ENCODE data around the gene BCR.
A peak's percentile ranks its signal among the peaks of the same experiment; 100 is the strongest.

Gene BCR

DNA sequence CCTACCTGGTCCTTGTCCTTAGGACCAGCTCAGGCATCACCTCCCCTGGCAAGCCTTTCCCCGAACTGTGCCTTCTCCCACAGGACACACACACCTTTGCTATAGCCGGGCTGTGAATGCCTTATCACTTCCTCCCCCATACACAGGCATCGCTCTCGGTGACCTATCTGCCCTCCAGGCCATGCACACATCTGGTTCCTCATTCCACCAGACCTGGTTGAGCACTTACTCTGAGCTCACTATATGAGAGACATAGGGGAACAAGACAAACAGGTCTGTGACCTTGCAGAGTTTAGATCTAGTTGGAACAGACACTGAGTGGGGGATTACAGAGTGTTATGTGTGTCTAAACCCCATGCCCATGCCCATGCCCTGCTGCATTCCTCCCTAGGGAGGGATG lies 3.1 kb upstream of the BCR start:
- no peak for DNase-seq (ENCODE audit: low read depth)

DNA sequence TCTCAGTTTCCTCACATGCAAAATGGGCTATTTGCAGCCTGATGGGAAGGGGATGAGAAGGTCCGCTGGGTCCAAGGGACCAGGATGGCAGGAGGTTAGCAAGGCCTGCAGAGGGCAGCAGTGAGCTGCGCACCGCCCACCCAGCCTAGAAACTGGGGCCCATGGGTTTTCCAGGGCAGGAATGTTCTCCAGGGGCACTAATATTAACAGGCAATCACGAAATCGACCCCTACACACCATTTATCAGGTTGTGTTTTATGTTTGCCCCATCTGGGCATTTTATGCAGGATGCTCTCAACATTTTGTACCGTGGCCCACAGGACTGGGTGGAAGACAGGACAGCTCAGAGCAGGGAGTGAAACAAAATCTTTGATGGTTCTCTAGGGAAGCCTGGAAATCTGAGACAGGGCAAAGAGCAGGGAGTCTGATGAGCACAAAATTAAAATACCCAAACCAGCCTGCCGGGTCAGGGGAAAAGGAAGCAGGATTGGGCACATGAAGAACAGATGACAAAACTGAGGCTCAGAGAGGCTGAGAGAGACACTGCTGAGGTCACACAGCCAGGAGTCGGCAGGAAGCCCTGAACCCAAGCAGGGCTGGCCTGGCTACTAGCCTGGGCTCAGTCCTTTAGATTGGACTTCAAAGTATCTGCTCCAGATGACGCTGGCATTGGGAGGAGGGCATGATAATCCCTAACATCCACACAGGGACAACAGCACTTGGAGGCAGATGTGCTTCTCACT lies 1.6 kb upstream of the BCR start:
- peak; percentile 23 for DNase-seq (ENCODE audit: low read depth)

DNA sequence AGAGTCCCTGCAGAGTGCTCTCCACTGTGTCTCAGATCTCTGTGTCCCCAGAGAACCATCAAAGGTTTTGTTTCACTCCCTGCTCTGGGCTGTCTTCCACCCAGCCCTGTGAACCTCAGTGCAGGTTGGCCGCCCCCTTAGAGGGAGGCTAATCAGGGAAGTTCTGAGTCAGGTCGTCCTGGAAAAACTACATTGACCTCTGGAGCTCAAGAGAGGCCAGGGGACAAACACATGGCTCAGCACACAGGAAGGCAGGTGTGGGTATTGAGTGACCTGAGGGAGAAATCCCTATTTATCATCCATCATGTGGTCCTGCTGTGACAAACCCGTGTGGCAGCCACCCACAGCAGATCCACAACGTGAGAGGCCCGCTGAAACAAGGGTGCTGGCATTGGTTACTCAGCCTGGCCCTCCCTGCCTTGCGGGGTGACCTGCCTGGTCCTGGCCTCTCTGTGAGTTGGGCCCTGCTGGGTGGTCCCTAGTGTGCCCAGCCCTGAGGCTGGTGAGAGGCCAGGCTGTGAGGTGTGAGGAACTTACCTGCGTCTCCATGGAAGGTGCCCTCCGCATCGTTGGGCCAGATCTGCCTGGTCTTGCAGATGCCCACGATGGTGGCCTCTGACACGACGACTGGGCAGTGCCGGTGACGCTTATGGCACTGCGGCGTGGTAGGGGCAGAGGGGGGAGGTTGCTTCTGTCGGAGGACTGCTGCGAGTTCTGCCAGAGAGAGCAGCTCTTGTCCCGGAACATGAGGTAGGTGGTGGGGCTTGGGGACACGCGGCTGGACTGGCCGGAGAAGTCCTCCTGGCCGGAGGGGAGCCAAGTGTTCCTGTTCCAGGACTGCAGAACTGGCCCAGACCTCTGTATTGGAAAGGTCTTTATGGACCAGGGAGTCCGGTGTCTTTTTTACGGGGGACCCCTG lies 669 bp upstream of the BCR start:
- DNase-seq (ENCODE audit: low read depth), result no peak

DNA sequence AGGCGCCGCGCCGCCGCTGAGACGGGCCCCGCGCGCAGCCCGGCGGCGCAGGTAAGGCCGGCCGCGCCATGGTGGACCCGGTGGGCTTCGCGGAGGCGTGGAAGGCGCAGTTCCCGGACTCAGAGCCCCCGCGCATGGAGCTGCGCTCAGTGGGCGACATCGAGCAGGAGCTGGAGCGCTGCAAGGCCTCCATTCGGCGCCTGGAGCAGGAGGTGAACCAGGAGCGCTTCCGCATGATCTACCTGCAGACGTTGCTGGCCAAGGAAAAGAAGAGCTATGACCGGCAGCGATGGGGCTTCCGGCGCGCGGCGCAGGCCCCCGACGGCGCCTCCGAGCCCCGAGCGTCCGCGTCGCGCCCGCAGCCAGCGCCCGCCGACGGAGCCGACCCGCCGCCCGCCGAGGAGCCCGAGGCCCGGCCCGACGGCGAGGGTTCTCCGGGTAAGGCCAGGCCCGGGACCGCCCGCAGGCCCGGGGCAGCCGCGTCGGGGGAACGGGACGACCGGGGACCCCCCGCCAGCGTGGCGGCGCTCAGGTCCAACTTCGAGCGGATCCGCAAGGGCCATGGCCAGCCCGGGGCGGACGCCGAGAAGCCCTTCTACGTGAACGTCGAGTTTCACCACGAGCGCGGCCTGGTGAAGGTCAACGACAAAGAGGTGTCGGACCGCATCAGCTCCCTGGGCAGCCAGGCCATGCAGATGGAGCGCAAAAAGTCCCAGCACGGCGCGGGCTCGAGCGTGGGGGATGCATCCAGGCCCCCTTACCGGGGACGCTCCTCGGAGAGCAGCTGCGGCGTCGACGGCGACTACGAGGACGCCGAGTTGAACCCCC lies 798 bp downstream of the BCR start:
- DNase-seq (ENCODE audit: low read depth), result no peak

DNA sequence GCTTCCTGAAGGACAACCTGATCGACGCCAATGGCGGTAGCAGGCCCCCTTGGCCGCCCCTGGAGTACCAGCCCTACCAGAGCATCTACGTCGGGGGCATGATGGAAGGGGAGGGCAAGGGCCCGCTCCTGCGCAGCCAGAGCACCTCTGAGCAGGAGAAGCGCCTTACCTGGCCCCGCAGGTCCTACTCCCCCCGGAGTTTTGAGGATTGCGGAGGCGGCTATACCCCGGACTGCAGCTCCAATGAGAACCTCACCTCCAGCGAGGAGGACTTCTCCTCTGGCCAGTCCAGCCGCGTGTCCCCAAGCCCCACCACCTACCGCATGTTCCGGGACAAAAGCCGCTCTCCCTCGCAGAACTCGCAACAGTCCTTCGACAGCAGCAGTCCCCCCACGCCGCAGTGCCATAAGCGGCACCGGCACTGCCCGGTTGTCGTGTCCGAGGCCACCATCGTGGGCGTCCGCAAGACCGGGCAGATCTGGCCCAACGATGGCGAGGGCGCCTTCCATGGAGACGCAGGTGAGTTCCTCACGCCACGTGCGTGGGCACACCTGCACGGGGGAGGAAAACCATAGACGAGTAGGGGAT lies 1.5 kb downstream of the BCR start:
- no peak for DNase-seq (ENCODE audit: low read depth)

DNA sequence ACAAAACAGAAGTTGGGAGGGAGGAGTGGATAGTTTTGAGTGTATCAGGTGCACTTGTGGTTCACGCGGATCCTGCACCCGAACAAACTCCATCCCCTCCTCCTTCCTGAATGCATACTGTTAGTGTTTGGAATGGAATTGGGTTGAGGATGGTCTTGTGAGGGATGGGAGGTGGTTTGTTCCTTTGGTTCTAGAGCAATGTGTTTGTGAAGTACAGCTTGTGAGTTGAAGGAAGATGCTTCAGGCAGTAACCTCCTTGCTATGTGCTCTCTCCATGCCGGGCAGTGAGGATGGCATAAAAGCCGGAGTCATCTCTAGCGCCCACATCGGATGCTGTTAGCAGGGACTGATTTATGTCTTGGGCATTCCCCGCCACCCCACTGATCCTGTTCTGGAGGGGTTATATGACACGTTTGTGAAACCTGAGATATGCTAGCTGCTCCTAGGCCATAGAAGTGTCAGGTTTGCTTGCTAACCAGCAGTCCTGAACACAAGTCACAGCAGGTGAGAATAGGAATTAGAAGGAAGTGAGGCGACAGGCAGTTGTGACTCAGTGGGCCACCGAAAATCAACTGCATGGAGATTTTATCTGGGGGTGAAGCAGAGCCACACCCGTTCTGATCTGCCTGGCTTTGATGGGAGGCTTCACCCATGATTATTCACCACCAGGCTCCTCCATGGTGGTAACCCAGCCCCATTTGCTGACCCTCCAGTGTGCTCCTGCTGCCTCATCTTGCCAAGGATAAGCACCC lies 2.2 kb downstream of the BCR start:
- DNase-seq (ENCODE audit: low read depth), result no peak

DNA sequence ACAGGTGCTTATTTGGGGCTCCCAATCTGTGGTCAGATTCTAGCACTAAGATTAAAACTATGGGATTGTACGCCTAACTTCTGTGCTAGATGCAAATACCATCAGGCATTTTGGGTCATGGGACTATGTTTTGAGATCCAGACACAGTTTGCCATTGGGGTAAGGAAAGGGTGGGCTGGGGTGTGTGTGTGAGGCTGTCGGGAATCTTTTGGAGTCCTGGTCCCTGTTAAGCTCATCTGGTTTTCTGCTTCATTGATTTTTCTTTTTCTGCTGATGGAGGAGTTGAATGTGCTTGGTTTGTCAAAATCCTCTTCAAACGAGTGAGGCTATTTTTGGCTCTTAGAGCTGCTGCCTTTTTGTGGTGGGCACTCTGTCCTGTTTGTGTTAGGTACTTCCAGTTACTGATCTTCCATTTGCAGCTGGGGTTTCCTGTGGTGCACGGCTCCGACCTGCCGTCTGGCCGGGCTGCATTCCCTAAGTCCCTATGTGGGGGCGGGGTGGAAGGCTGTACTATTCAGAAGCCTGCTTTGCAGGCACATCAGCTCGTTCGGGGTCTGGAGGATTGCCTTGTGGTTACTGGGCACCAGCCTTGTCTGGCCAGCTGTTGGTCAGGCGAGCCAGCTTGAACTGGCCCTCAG lies 2.9 kb downstream of the BCR start:
- peak; percentile 17 for DNase-seq (ENCODE audit: low read depth)

DNA sequence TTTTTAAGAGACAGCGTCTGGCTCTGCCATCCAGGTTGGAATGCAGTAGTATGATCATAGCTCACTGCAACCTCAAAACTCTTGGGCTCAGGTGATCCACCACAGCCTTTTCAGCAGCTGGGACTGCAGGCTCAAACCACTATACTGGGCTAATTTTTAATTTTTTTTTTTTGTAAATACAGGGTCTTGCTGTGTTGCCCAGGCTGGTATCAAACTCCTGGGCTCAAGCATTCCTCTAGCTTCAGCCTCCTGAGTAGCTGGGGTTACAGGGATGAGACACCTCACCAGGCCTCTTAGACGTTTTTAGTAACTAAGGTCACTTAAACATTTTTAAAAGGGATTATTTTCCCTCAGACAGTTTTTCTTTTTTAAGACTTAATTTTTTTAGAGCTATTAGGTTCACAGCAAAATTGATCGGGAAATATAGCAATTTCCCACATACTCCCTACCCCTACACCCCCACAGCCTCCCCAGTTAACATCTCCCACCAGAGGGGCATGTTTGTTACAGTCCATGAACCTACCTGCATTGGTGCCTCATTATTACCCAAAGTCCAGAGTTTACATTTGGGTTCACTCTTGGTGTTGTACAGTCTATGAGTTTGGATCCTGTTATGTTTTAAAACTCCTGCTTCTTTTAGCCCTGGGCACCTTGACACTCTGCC lies 3.9 kb downstream of the BCR start:
- DNase-seq (ENCODE audit: low read depth), result no peak

DNA sequence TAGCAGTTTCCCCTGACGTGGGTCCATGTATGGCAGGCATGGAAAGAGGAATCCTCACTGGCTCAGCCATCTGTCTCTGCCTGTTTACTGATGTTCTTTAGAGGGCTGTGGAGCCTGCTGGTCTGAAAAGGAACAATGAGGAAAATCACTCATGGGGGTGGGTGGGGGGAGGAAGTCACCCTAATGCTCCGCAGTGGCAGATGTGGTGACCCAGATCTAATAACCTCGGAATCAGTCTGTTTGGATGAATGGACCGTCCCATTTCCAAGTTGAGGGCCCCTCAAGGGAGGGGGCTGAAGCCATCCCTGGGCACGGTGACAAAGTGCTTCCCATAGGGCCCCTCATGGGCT lies 4.4 kb downstream of the BCR start:
- DNase-seq (ENCODE audit: low read depth), result no peak

DNA sequence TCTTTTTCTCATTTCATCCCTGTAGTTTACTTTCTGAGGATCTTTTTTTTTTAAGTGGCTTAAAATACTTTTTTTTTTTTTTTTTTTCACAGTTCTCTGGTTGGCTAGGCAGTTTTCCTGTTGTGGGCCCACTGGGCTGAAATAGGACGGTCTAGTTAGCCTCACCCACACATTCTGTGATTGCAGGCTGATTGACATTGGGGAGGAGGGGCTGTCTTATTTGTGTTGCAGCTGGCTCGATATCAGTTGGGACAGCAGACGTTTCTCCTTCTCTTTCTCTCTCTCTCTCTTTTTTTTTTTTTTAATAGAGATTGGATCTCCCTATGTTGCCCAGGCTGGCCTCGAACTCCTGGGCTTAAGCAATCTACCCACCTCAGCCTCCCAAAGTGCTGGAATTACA lies 6.9 kb downstream of the BCR start:
- no peak for DNase-seq (ENCODE audit: low read depth)

DNA sequence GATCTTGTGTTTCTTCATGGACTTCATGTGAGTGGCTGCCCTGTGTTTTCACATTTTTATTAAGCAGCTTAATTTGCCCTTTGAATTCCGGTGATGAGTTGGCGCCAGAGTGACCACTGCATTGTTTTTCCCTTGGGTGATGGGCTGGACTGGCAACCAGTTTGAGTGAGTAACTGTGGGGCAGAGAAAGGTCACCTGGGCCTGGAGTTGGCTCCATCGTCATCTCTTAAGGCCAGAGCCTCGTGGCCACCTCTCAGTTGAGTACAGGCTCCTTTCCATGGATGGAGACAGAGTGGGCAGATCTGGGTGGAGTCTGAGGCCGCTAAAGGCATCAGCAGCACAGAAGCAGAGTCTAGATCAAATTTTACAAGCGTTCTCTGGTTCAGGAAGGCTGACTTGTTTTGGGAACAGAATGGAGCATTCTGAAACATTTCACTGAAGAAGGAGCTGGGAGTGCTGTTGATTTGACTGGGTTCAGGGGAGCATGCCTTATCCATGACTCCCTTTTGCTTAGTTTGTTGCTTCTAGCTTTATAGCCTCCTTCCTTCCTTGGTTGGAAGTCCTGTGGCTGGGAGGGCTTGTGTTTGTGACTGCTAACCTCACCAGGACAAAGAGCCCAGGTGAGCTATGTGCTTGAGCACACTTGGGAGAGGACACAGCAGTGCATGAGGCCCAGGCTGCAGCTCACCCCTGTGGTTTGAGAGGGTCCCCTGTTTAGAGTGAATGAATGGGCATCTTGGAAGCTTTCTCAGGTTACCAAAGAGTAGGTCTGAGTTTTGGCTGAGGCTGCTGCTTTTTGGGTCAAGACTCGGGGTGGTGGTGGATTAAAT lies 7.8 kb downstream of the BCR start:
- DNase-seq (ENCODE audit: low read depth), result no peak

DNA sequence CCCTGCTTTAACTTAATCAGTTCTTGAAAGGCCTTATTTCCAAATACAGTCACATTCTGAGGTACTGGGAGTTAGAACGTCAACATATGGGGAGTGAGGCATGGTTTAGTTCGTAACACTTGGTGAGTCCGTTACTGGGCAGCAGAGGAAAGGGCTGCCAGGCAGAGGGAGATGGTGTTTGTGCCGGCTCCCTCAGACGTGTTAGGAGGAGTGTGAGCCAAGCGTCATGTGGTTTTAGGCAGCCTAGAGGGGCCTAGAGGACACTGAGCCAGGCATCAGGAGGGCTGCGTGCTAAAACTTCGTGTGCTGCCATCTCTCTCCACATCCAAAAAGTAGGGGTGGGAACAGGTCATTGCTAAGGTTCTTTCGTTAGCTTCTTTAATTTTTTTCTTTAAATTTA lies 10.2 kb downstream of the BCR start:
- no peak for DNase-seq (ENCODE audit: low read depth)

DNA sequence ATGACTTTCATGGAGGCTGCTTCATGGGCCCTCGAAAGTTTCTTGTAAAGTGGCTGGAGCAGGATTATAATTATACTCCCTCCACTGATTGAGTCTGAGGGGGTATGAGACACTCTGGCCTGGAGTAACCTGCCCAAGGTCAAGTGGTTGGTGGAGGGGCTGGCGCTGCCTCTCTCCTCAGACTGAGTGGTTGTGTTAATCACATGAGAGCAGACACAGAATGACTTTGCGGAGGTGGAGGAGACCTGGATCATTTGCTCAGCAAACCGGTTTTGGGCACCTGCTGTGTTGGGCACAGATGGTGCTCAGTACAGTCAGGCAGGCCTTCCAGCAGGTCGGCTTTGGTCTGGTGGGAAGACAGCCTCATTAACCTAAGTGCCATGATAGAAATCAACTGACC lies 11.8 kb downstream of the BCR start:
- no peak for DNase-seq (ENCODE audit: low read depth)

DNA sequence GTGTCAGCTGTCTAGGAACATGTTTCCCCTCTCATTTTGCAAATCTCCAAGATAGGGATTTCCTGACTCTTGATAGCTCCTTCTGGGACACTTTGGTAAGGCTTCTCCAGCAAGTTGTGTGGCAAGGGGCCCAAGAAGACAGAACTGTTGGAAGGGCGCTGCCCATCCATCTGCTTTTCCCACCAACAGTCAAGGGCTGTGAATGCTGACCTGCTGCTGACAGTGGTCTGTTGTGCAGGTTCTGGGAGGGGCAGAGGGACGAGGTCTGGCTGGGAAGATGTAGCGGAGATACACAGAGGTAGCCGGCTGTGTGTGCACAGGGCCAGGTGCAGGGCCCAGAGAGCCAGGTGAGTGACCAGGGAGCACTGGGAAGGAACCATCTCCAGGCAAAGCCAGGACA lies 12.2 kb downstream of the BCR start:
- DNase-seq (ENCODE audit: low read depth), result no peak

DNA sequence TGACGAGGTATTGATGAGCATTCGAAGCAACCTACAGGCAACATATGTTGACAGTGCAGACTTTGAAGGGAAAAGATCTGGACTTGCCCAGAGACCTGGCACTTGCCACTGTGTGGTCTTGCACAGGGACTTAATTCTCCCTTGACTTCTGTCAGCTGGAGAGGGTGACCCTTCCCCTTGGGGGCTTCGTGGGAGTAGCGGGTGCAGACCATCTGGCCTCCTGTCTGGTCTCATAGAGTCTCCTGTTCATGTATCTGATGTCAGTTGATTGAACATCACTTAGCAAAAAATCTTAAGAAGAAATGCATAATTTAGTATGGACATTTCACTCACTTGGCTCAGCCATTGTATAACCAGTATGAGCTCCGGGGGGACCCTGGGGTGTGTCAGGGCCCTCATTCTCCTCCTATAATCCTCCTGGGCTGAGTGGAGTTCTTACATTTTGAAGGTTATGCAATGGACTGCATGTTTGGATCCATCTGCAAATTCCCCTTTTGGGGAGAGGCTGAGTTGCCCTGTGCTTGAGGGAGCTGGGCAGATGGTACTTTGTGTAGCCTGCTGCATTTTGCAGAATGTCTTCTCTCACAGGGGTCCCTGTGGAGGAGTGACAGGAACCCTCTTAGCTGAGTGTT lies 13.0 kb downstream of the BCR start:
- DNase-seq (ENCODE audit: low read depth), result no peak

DNA sequence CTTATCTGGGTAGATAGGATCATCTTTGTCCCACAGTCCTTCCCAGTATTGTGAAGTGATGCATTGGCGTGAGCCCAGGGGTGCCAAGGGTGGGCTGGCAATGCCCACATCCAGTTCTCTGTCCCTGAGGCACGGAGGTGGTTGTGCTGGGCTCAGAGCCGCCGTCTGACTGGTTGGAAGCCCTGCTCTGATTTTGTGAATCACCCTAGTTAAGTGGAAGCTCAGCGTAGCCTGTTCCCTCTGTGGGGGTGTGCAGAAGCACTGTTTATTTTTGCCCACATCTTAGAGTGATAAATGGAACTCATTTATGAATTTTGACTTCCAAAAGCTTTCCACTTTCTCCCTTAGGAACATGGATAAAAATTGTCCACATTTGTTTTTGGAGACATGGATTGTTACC lies 13.6 kb downstream of the BCR start:
- DNase-seq (ENCODE audit: low read depth), result no peak

DNA sequence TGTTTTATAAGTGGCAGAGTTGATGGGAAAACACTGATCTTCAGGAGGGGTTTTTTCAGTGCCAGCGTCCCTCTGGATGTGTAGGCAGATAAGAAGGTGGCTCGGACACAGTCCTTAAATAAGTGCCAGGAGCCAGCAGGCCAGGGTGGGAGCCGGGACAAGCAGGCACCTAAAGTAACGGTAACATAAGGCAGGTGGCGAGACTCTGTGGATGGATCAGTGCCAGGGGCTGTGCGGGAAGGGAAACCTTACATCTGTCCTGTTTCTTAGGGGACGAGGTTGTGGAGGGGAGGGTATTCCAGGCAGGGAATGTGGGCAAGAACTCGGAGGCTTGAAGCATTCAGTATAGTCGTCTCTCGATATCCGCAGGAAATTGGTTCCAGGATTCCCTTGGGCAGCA lies 15.9 kb downstream of the BCR start:
- no peak for DNase-seq (ENCODE audit: low read depth)

DNA sequence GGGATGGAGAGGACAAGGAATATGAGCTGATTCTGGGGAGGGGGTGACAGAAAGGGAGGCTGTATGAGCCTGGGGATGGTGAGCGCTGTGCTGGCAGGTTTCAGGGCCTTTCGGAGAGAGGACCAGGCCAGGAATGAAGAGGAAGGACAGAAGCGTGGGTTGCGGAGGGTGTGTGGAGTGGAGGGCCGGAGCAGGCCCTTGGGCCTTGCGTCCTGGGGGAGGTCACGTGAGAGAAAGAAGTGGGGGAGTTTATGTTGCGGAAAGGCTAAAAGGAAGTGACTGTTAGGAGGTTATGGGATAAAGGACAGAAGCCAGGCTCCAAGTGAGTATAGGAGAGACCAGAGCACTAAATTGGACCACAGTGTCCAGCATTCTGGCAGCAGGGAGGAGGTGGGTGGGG lies 17.5 kb downstream of the BCR start:
- DNase-seq (ENCODE audit: low read depth), result no peak

DNA sequence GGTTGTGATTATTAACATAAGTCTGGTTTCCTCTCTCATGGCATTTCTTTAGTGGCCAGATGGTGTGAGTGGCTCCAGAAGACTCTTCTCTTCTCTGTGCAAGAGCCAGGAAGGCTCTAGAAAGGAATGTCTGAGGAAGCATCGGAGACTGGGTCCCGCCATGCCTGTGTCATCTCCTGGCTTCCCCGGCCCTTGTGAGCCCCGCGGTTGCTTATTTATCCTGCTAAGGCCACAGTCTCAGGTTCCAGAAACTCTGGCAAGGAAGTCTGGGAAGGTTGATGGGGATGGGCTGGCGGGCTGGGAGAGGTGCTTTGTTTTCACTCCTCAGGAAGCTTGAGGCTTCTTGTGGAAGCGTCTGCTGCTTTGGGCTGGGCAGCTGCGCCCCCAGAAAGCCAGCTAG lies 18.9 kb downstream of the BCR start:
- DNase-seq (ENCODE audit: low read depth), result no peak
